Measurements from ENCODE around the gene WNT3.
A peak's percentile ranks its signal among the peaks of the same experiment; 100 is the strongest.
"Not testable (repeated sequence)": the region's sequence is repeated elsewhere in the genome, so short reads cannot be mapped to it uniquely, and the experiment has no call there.

The WNT3 gene

GRCh38 chr17:46812624-46813318 is 5.7 kb downstream of the WNT3 start:
- no peak for DNase-seq (ENCODE audit: low spot score)

DNA sequence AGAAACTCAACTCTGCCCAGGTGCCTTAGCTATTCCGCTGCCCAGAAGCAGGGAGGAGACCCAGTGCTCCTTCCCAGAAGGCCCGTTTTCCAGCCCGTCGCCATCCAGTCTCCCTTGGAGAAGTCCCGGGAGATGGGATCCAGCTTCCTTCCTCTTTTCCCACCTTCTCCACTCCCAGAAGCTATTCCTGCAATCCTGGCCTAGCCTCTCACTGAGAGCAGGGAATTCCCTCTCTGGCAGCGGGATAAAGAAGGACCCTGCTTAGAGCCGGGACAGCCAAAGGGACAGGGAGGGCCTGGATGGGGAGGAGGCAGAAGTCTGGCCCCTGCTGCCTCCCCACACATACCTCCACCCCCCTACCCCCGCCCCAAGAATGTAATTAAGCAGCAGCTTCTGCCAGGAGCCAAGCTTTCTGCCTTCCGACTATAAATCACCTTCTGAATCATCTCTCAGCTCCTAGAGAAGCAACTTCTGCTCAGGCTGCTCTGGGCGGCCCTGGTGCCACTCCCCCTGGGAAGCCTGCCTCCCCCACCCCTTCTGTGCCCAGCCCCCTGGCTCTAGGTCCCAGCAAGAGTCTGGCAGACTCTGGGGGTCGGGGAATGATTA is 6.4 kb downstream of the WNT3 start:
- no peak for DNase-seq (ENCODE audit: low spot score)

- no peak for DNase-seq (ENCODE audit: low spot score)
Observed at GRCh38 chr17:46810837-46811236, 7.7 kb downstream of the WNT3 start.

DNA sequence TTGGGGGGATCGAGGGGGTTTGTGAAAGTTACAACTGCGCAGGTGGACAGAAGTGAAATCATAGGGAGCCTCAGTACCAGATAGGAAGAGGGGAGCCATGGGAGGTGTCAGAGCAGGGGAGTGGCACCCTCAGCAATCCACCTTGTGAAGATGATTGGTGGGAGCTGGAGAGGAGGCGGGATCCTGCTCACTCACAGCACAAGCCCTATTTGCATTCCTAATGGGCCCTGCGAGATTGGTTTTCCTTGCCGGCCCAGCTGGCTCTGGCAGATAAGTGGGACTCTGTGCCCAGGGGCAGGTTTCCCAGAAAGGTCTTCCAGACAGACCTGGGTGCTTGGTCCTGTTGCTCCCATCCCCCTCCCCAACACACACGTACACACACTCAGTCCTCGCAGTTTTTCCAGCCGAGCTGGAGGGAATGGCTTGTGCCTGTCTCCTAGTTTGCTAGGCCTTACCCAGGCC is 9.4 kb downstream of the WNT3 start:
- DNase-seq (ENCODE audit: low spot score): no peak

GRCh38 chr17:46805771-46806170 is 12.7 kb downstream of the WNT3 start:
- no peak for DNase-seq (ENCODE audit: low spot score)

- no peak for DNase-seq (ENCODE audit: low spot score)
Observed at GRCh38 chr17:46803544-46803943, 14.9 kb downstream of the WNT3 start.

GRCh38 chr17:46802800-46803199 is 15.7 kb downstream of the WNT3 start:
- no peak for DNase-seq (ENCODE audit: low spot score)

DNA sequence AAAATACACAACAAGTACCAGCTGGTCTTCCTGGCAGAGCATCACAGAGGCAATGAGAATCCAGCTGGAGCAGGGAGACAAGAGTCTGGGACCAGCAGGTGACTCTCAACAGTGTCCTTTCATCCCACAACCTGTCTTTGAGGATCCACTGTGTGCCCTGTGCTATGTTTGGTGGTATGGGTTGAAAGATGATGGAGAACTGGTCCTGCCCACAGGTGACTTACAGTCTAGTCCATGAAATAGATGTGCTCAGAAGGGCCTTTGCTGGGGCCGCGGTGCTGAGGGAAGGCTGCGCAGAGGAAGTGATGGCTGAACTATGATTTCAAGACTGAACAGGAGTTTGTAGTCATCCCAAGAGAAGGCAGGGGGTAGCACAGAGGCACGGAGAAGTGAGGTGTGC is 17.9 kb downstream of the WNT3 start:
- no peak for DNase-seq (ENCODE audit: low spot score)

DNA sequence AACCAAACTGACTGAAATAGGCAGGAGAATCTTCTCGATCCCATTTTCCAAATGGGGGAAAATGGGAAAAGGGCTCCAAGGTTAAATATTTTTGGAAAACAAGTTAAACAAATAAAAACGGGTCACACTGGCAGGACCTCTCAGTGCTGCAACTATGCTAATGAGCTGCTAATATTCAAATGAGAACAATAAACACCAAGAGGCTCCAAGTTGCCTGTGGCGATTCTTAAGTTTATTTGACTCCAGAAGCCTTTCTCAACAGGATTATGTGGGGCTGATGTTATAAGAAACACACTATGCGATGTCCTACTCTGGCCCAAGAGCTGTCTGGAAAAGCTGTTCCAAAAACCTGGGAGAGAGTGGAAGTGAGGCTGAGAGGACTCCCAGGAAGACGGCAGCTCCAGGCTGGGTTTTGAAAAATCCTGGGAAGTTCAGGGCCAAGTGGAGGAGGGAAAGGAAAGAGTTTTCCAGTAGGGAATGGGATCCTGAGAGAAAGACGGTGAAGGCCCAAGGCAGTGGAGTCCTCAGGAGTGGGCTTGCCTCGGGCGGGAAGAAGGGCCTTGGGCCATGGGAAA is 21.4 kb downstream of the WNT3 start:
- no peak for DNase-seq (ENCODE audit: low spot score)

DNA sequence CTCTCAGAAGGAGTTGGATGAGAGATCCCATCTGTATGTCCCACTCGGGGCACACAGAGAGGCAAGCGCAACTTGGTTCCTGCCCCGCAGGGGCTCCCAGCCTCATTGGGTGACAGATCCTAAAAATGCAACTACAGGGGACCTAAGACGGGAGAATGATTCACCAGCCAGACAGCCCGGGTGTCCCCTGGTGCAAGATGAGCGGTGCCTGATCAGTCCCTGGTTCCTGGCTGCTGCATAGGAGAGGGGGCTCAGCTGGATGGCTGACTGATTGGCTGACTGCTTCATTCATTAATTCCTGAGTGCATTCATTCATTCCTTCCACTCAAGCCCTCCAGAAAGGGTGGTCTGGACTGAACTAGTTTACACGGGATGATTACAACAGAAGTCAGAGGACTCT is 22.0 kb downstream of the WNT3 start:
- no peak for DNase-seq (ENCODE audit: low spot score)

- no peak for DNase-seq (ENCODE audit: low spot score)
Observed at GRCh38 chr17:46796084-46796483, 22.4 kb downstream of the WNT3 start.

- no peak for DNase-seq (ENCODE audit: low spot score)
Observed at GRCh38 chr17:46795379-46795952, 23.0 kb downstream of the WNT3 start.

DNA sequence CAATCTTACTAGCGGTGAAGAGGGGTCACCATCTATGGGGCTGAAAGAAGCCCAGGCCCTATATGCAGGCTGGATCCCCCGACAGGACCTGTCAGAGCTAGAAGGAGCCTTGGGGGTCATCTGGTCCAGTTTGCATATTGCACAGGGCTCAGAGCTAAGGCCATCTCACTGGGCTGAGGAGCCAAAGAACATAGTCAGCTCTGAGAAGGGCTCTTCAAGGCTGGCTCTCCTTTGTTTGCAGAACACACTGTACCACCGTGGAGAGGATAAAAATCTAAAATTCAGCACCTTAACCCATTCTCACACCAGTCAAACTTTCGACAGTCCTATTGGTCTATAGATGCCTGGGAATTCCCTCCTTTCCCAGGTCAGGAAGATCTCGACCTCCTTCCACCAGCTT is 24.2 kb downstream of the WNT3 start:
- DNase-seq (ENCODE audit: low spot score): no peak

DNA sequence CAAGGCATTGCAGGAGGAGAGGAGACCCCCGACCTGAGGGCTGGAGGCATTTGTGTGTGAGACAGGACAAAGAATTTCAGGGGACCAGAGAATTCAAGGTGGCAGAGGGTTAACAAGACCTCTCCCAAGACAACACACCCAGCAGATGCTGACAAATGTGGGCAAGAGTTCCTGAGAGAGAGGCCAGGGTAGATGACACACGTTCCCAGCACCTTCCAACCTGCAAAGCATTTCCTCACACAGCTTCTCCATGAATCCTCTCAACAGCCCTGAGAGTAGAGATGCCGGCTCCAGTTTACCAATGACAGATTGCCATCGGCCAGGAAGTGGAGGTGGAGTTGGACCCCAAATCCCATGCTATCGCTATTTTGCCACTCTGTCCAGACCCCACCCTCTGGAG is 25.0 kb downstream of the WNT3 start:
- no peak for DNase-seq (ENCODE audit: low spot score)

- DNase-seq (ENCODE audit: low spot score): not testable (repeated sequence)
Observed at GRCh38 chr17:46793023-46793422, 25.5 kb downstream of the WNT3 start.

DNA sequence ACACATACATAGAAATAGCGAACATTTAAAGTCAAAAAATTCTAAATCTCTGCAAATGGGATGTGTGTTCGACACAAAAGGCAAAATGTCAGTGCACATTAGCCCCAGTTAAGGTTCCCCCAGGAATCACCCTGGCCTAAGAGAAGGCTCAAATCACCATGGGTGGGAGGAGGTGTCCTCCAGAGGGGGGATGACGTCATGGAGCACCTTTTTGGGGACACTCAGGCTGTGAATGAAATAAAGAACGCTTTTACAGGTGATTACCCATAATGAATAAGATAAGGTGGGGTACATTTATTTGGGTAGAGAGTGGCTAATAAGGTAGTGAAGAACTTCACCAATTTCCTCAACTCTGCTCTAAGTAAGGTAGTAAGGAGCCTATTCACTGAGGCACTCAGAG is 26.4 kb downstream of the WNT3 start:
- DNase-seq (ENCODE audit: low spot score): no peak

DNA sequence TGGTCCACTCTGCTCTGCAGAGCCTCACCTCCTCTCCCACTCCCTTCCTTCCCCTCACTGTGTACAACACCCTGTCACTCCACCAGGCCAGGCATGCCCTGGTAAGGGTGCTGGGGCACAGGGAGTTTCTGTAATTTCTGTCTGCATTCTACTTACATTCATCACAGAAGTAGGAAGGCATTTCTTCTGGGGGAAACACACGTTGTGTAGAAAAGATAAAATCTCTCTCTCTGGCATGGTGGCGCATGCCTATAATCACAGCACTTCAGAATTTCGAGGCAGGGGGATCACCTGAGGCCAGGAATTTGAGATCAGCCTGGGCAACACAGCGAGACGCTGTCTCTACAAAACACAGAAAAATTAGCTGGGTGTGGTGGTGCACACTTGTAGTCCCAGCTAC is 27.0 kb downstream of the WNT3 start:
- DNase-seq (ENCODE audit: low spot score): no peak

- no peak for DNase-seq (ENCODE audit: low spot score)
Observed at GRCh38 chr17:46790216-46790615, 28.3 kb downstream of the WNT3 start.

- no peak for DNase-seq (ENCODE audit: low spot score)
Observed at GRCh38 chr17:46789610-46790009, 28.9 kb downstream of the WNT3 start.

- no peak for DNase-seq (ENCODE audit: low spot score)
Observed at GRCh38 chr17:46788796-46789195, 29.7 kb downstream of the WNT3 start.

- DNase-seq (ENCODE audit: low spot score): no peak
Observed at GRCh38 chr17:46788300-46788699, 30.2 kb downstream of the WNT3 start.

- DNase-seq (ENCODE audit: low spot score): no peak
Observed at GRCh38 chr17:46787478-46787877, 31.0 kb downstream of the WNT3 start.

GRCh38 chr17:46785696-46786095 is 32.8 kb downstream of the WNT3 start:
- peak; percentile 82 for DNase-seq (ENCODE audit: low spot score)
